HCT116 (cell line): ENCODE measurements around the gene SYT11. TPM values are rescaled to one million over a fixed set of nuclear protein-coding genes. Genes with fewer than 3 reads are reported as not detected.

ENCODE experiments used
- ATAC-seq: fragments of 200-7000 bp; cut with Tn5 transposase; 2 replicates; pipeline ENCODE4 v1.9.1; 2020; ENCODE audit warnings: mild to moderate bottlenecking, moderate library complexity
- BruUV-seq: library from RNA; stranded (reverse); fragments of 400-500 nt; replicated peaks from 2 replicates; lab custom pipeline; 2021; lab: Mats Ljungman, UMichigan
- CTCF ChIA-PET: fragments of 300-600 bp; sonication (Branson Sonifier 250); formaldehyde crosslinking; loops from one replicate; lab custom pipeline; 2021; ENCODE audit warnings: antibody characterized with exemption; lab: Charles Lee
- POLR2A ChIA-PET: fragments of 300-600, 350-600 bp; sonication (Branson Sonifier 250); formaldehyde crosslinking; loops from one replicate; lab custom pipeline; 2021; ENCODE audit warnings: antibody characterized with exemption; lab: Charles Lee
- RAD21 ChIA-PET, 2 experiments: fragments of 300-600 bp; sonication (Branson Sonifier 250); formaldehyde crosslinking; loops; one replicate each; lab custom pipeline; 2023; ENCODE audit warnings: low total read pairs in 2 of 2; ENCODE audit not compliant: uncharacterized antibody in 2 of 2, unreplicated experiment in 2 of 2, low non-redundant PET in 1 of 2; lab: Charles Lee
- DNase-seq: peaks from one replicate; pipeline ENCODE4 v3.0.0-alpha.2; 2010; ENCODE audit warnings: low read depth, low spot score
- H2AFZ ChIP-seq: fragments of 200-600 bp; shearing (Covaris generic), sonication (generic); 2 replicates; pipeline ENCODE4 v1.6.1; 2017; ENCODE audit warnings: low read depth, mixed run types, mixed read lengths, antibody characterized with exemption, low read length; ENCODE audit not compliant: poor library complexity, severe bottlenecking
- H3K27ac ChIP-seq: 2 replicates; pipeline ENCODE4 v1.5.1; 2012; ENCODE audit warnings: low read depth, low read length
- H3K27me3 ChIP-seq: fragments of 200-600 bp; sonication (generic); 2 replicates; pipeline ENCODE4 v1.6.1; 2016; ENCODE audit warnings: mixed run types, low read length, mixed read lengths; ENCODE audit not compliant: insufficient read depth
- H3K36me3 ChIP-seq, 2 experiments: fragments of 200-500 bp in 1 of 2; fragments of 200-600 bp in 1 of 2; sonication (Bioruptor generic) in 1 of 2; sonication (generic) in 1 of 2; 2 replicates each; pipeline versions ENCODE4 v1.5.1 to v1.6.1; 2014 to 2016; ENCODE audit warnings: low read length in 2 of 2, inconsistent platforms in 1 of 2, mixed read lengths in 1 of 2, mixed run types in 1 of 2; ENCODE audit not compliant: insufficient read depth in 2 of 2, control insufficient read depth in 1 of 2
- H3K4me1 ChIP-seq, 2 experiments: fragments of 200-600 bp in 1 of 2; sonication (generic) in 1 of 2; 2 replicates each; pipeline versions ENCODE4 v1.5.1 to v1.6.1; 2012 to 2017; ENCODE audit warnings: low read length in 2 of 2, inconsistent platforms in 1 of 2, mild to moderate bottlenecking in 1 of 2, mixed read lengths in 1 of 2, mixed run types in 1 of 2, moderate library complexity in 1 of 2; ENCODE audit not compliant: insufficient read depth in 2 of 2, control insufficient read depth in 1 of 2
- H3K4me2 ChIP-seq: fragments of 200-600 bp; sonication (generic); 2 replicates; pipeline ENCODE4 v1.6.1; 2017; ENCODE audit warnings: mixed run types, low read length, mixed read lengths
- H3K4me3 ChIP-seq, 2 experiments: fragments of 200-600 bp in 1 of 2; sonication (generic) in 1 of 2; replicated peaks in 1 of 2; 2 replicates each; pipeline ENCODE4 v1.5.1; 2011 to 2016; ENCODE audit warnings: low read length in 2 of 2, control low read depth in 1 of 2, low read depth in 1 of 2, mild to moderate bottlenecking in 1 of 2, mixed read lengths in 1 of 2, mixed run types in 1 of 2
- H3K79me2 ChIP-seq: fragments of 200-600 bp; sonication (generic); 2 replicates; pipeline ENCODE4 v1.6.1; 2017; ENCODE audit warnings: mild to moderate bottlenecking, mixed run types, low read length, moderate library complexity, mixed read lengths; ENCODE audit not compliant: insufficient read depth
- H3K9ac ChIP-seq: fragments of 200-600 bp; sonication (generic); 2 replicates; pipeline ENCODE4 v1.6.1; 2016; ENCODE audit warnings: low read length, mixed read lengths
- H3K9me2 ChIP-seq: fragments of 200-600 bp; sonication (generic), shearing (Covaris generic); 2 replicates; pipeline ENCODE4 v1.6.1; 2017; ENCODE audit warnings: mixed run types, mild to moderate bottlenecking, moderate library complexity; ENCODE audit not compliant: insufficient read depth
- H3K9me3 ChIP-seq, 2 experiments: fragments of 200-500 bp in 1 of 2; fragments of 200-600 bp in 1 of 2; sonication (Bioruptor generic) in 1 of 2; sonication (generic) in 1 of 2; 2 replicates each; pipeline ENCODE4 v1.6.1; 2014 to 2017; ENCODE audit warnings: low read length in 2 of 2, mixed read lengths in 2 of 2, inconsistent platforms in 1 of 2, low read depth in 1 of 2, mild to moderate bottlenecking in 1 of 2, mixed run types in 1 of 2, moderate library complexity in 1 of 2; ENCODE audit not compliant: control insufficient read depth in 1 of 2, insufficient read depth in 1 of 2
- H4K20me1 ChIP-seq: fragments of 200-600 bp; sonication (generic), shearing (Covaris generic); 2 replicates; pipeline ENCODE4 v1.6.1; 2017; ENCODE audit warnings: mixed run types, mild to moderate bottlenecking, moderate library complexity; ENCODE audit not compliant: insufficient read depth
- CEBPB ChIP-seq: IDR thresholded peaks from 2 replicates; pipeline ENCODE4 v1.6.1; 2012; ENCODE audit warnings: low read depth
- ELF1 ChIP-seq: IDR thresholded peaks from 2 replicates; pipeline ENCODE4 v1.6.1; 2012; ENCODE audit warnings: low read depth, borderline replicate concordance
- EZH2 ChIP-seq: fragments of 200-600 bp; sonication (generic); IDR thresholded peaks from 2 replicates; pipeline ENCODE4 v1.6.1; 2017; ENCODE audit warnings: antibody characterized with exemption, mixed run types
- FOSL1 ChIP-seq: IDR thresholded peaks from 2 replicates; pipeline ENCODE4 v1.6.1; 2012; ENCODE audit warnings: low read depth
- POLR2A ChIP-seq: IDR thresholded peaks from 2 replicates; pipeline ENCODE4 v1.7.0; 2011; ENCODE audit warnings: borderline replicate concordance; ENCODE audit not compliant: insufficient read depth, insufficient read length; ENCODE audit errors: extremely low read depth
- SIN3A ChIP-seq: IDR thresholded peaks from 2 replicates; pipeline ENCODE4 v1.6.1; 2012; ENCODE audit warnings: low read depth
- SP1 ChIP-seq: IDR thresholded peaks from 2 replicates; pipeline ENCODE4 v1.6.1; 2012; ENCODE audit warnings: low read depth
- YY1 ChIP-seq: IDR thresholded peaks from 2 replicates; pipeline ENCODE4 v1.6.1; 2011; ENCODE audit warnings: low read length, low read depth, moderate library complexity, mild to moderate bottlenecking; ENCODE audit not compliant: insufficient replicate concordance; ENCODE audit errors: extremely low read depth
- ZFX ChIP-seq: fragments of 450-650 bp; IDR thresholded peaks from 2 replicates; pipeline ENCODE4 v1.6.1; 2017
- ZNF274 ChIP-seq: fragments of 200-500 bp; sonication (Bioruptor generic); IDR thresholded peaks from 2 replicates; pipeline ENCODE4 v1.6.1; 2014; ENCODE audit warnings: mild to moderate bottlenecking, low read depth, low read length, inconsistent platforms
- intact Hi-C: fragments of 100-400 bp; cut with micrococcal nuclease; formaldehyde crosslinking; loops from 2 replicates; pipeline ENCODE4 v1.10.0; 2022
- total RNA-seq: library from RNA; stranded (reverse); gene quantifications from one replicate; pipeline ENCODE4 v1.2.1, GENCODE V29; 2021; ENCODE audit not compliant: unreplicated experiment
- TF ChIP-seq, protein P1 (sequence below): IDR thresholded peaks from 2 replicates; pipeline ENCODE4 v1.6.1; 2012
- TF ChIP-seq, protein P2 (sequence below): IDR thresholded peaks from 2 replicates; pipeline ENCODE4 v1.6.1; 2012

The SYT11 gene
- total RNA-seq, 1 experiment from 2014 or later: 0.17 TPM

DNA sequence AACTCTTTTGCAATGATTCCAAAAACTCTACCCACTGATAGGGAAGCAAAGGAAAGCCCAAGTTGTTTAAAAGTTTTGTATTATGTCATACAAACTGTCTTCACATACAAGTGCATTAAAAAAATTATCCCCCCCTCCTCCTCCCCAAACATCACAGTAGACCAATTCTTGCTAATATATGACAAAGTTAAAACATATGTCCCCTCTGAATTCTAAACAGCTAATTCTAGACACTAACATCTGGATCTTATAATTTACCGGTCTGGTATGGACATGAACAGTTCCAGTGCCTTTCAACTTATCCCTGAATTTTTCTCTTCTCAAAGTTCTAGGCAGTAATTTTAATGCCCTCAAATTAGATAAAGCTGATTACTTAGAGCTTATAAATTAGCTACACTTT lies 38.4 kb downstream of the SYT11 start:
- TF ChIP-seq ZFX (no peak), SIN3A (no peak), ZNF274 (no peak)
- TF ChIP-seq, protein P1, sequence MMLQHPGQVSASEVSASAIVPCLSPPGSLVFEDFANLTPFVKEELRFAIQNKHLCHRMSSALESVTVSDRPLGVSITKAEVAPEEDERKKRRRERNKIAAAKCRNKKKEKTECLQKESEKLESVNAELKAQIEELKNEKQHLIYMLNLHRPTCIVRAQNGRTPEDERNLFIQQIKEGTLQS: no peak
- Histone ChIP-seq H3K4me3 (no peak overlapping the region), H3K9me2 (no peaks in the 10 kb centered on the region), H4K20me1 (peaks cover 5% of the 10 kb centered on the region; the same call in 1 of the 2 replicates), H3K27ac (no peak overlapping the region), H2AFZ (no peak overlapping the region), H3K79me2 (peaks cover 9% of the 10 kb centered on the region; the same call in 1 of the 2 replicates), H3K4me2 (no peak overlapping the region), H3K4me1 (peaks cover 15 to 27% of the 10 kb centered on the region in 2 experiments), H3K9ac (no peak overlapping the region), H3K36me3 (peaks cover 30 to 33% of the 10 kb centered on the region in 2 experiments; a peak in 3 of 4 replicates), H3K27me3 (no peaks in the 10 kb centered on the region), H3K9me3 (no peaks in the 10 kb centered on the region)
- ChIA-PET POLR2A (interaction anchor here (1.2 kb wide), 1 partner anchor 37 kb away, joined by 5 read pairs; the partner anchor contains the start of gene KHDC4), CTCF (no interaction called here), RAD21 (no interaction called here)
- BruUV-seq: no TSS peak
- DNase-seq (no peak), ATAC-seq (no peak)
- intact Hi-C loops: no loop called here

DNA sequence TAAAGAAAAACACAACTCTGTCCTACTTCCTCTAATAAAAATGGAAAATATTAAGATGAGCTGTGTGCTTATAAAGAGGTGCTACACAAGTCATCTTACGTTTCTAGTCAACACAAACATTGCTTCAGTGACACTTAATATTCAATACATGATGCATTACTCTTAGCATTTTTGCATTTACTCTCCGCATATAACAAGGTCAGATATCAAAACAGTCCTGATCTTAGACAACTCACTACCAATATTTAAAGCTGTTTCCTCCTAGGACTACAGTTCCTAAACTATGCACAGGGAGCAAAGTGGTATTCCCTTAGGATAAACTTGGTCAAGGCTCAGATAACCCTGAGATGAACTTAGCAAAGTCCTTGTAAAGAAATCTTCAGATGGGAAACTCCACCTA lies 39.5 kb downstream of the SYT11 start:
- no peak overlapping the region for H3K27ac ChIP-seq
- ChIA-PET RAD21 (no interaction called here), CTCF (no interaction called here), POLR2A (interaction anchor here (1.2 kb wide), 1 partner anchor 36 kb away, joined by 5 read pairs; the partner anchor contains the start of gene KHDC4)
- H2AFZ ChIP-seq: no peak overlapping the region
- no peaks in the 10 kb centered on the region for H3K9me3 ChIP-seq
- peaks cover 5% of the 10 kb centered on the region; the same call in 1 of the 2 replicates for H4K20me1 ChIP-seq
- TF ChIP-seq ELF1 (no peak), CEBPB (no peak), SP1 (no peak), YY1 (no peak), FOSL1 (no peak), EZH2 (no peak), POLR2A (no peak)
- TF ChIP-seq, protein P2, sequence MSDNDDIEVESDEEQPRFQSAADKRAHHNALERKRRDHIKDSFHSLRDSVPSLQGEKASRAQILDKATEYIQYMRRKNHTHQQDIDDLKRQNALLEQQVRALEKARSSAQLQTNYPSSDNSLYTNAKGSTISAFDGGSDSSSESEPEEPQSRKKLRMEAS: no peak
- H3K4me3 ChIP-seq: no peak overlapping the region
- H3K9ac ChIP-seq: no peak overlapping the region
- no peaks in the 10 kb centered on the region for H3K27me3 ChIP-seq
- intact Hi-C loops: no loop called here
- H3K36me3 ChIP-seq: peaks cover 38 to 39% of the 10 kb centered on the region in 2 experiments; a peak in 3 of 4 replicates
- H3K4me1 ChIP-seq: peaks cover 3 to 15% of the 10 kb centered on the region in 2 experiments
- ATAC-seq (no peak), DNase-seq (no peak)
- BruUV-seq: no TSS peak
- no peaks in the 10 kb centered on the region for H3K9me2 ChIP-seq
- peaks cover 13% of the 10 kb centered on the region; the same call in 1 of the 2 replicates for H3K79me2 ChIP-seq
- no peak overlapping the region for H3K4me2 ChIP-seq
